ENCODE measurements around the gene FSIP1.

Gene FSIP1

GRCh38 chr15:39579487-39580116, 203.0 kb downstream of the FSIP1 start:
- DNase-seq: no peak

GRCh38 chr15:39578851-39579486, 203.7 kb downstream of the FSIP1 start:
- DNase-seq: no peak

- no peak for DNase-seq
Measured at GRCh38 chr15:39575180-39575579, 207.5 kb downstream of the FSIP1 start.

GRCh38 chr15:39574427-39574826, 208.2 kb downstream of the FSIP1 start:
- DNase-seq: no peak

- DNase-seq: no peak
Measured at GRCh38 chr15:39573844-39574243, 208.8 kb downstream of the FSIP1 start.

- no peak for DNase-seq
Measured at GRCh38 chr15:39573287-39573686, 209.4 kb downstream of the FSIP1 start.

GRCh38 chr15:39565851-39566250, 216.8 kb downstream of the FSIP1 start:
- no peak for DNase-seq

GRCh38 chr15:39564972-39565665, 217.5 kb downstream of the FSIP1 start:
- DNase-seq: no peak

- no peak for DNase-seq
Measured at GRCh38 chr15:39558421-39558820, 224.2 kb downstream of the FSIP1 start.

- DNase-seq: no peak
Measured at GRCh38 chr15:39556461-39556860, 226.2 kb downstream of the FSIP1 start.

- DNase-seq: no peak
Measured at GRCh38 chr15:39555885-39556284, 226.8 kb downstream of the FSIP1 start.

- no peak for DNase-seq
Measured at GRCh38 chr15:39554746-39555387, 227.8 kb downstream of the FSIP1 start.

- no peak for DNase-seq
Measured at GRCh38 chr15:39553947-39554693, 228.5 kb downstream of the FSIP1 start.

- DNase-seq: no peak
Measured at GRCh38 chr15:39552556-39552955, 230.1 kb downstream of the FSIP1 start.

- no peak for DNase-seq
Measured at GRCh38 chr15:39551476-39551875, 231.2 kb downstream of the FSIP1 start.

Measured in activated T-cell treated with anti-CD3 and anti-CD28 coated beads for 4 hours (primary cell).